HEK293 (cell line): ENCODE data around the gene WDPCP.

Experiments used
- HOXA7 ChIP-seq: sonication (generic); formaldehyde crosslinking; IDR thresholded peaks from 2 replicates; pipeline ENCODE4 v1.8.1; 2022; ENCODE audit warnings: missing genetic modification reagents, borderline replicate concordance
- TRIM28 ChIP-seq: IDR thresholded peaks from 2 replicates; pipeline ENCODE4 v1.6.1; 2011; ENCODE audit warnings: low read length, control low read depth, borderline replicate concordance
- ZEB2 ChIP-seq: fragments of 450-650 bp; formaldehyde crosslinking; IDR thresholded peaks from 2 replicates; pipeline ENCODE4 v1.5.1; 2016; ENCODE audit warnings: missing biosample characterization, missing genetic modification characterization
- ZNF670 ChIP-seq: fragments of 450-650 bp; formaldehyde crosslinking; IDR thresholded peaks from 2 replicates; pipeline ENCODE4 v1.5.1; 2016; ENCODE audit warnings: missing biosample characterization, missing genetic modification characterization, low read depth
- TF ChIP-seq, protein P1 (sequence below): fragments of 450-650 bp; formaldehyde crosslinking; IDR thresholded peaks from 2 replicates; pipeline ENCODE4 v1.5.1; 2017; ENCODE audit warnings: missing biosample characterization, missing genetic modification characterization
- TF ChIP-seq, protein P2 (sequence below): fragments of 450-650 bp; formaldehyde crosslinking; IDR thresholded peaks from 2 replicates; pipeline ENCODE4 v1.5.1; 2016; ENCODE audit warnings: missing biosample characterization, missing genetic modification characterization
- TF ChIP-seq, protein P3 (sequence below): fragments of 450-650 bp; formaldehyde crosslinking; optimal IDR thresholded peaks from 2 replicates; pipeline ENCODE3; 2016; ENCODE audit warnings: missing biosample characterization, mild to moderate bottlenecking, missing genetic modification characterization
- TF ChIP-seq, protein P4 (sequence below): fragments of 450-650 bp; formaldehyde crosslinking; IDR thresholded peaks from 2 replicates; pipeline ENCODE4 v1.5.1; 2016; ENCODE audit warnings: missing biosample characterization, missing genetic modification characterization

DNA sequence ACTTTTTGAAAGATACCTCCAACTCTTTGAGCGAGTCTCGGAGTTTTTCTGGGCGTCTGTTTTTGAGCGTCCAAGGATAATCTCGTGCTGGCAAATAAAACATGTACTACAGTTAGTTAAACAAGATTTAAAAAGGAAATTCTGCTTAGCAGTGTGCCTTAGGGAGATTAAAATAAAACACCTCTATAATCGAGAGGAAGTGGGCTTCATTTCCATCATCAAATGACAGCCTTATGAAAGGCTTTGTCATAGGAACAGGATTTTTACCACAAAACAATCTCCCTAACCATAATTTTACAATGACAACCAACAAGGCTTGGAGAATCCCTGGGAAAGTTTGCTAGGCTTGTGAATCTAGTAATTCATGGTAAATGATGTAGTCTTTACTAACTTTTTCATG, 103.4 kb downstream of the WDPCP start:
- TF ChIP-seq ZEB2, result no peak
- no peak for TF ChIP-seq TRIM28
- TF ChIP-seq, protein P1, sequence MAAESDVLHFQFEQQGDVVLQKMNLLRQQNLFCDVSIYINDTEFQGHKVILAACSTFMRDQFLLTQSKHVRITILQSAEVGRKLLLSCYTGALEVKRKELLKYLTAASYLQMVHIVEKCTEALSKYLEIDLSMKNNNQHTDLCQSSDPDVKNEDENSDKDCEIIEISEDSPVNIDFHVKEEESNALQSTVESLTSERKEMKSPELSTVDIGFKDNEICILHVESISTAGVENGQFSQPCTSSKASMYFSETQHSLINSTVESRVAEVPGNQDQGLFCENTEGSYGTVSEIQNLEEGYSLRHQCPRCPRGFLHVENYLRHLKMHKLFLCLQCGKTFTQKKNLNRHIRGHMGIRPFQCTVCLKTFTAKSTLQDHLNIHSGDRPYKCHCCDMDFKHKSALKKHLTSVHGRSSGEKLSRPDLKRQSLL (tag by site-specific recombination), result no peak
- TF ChIP-seq ZNF670 (tag by site-specific recombination), result no peak
- TF ChIP-seq, protein P2, sequence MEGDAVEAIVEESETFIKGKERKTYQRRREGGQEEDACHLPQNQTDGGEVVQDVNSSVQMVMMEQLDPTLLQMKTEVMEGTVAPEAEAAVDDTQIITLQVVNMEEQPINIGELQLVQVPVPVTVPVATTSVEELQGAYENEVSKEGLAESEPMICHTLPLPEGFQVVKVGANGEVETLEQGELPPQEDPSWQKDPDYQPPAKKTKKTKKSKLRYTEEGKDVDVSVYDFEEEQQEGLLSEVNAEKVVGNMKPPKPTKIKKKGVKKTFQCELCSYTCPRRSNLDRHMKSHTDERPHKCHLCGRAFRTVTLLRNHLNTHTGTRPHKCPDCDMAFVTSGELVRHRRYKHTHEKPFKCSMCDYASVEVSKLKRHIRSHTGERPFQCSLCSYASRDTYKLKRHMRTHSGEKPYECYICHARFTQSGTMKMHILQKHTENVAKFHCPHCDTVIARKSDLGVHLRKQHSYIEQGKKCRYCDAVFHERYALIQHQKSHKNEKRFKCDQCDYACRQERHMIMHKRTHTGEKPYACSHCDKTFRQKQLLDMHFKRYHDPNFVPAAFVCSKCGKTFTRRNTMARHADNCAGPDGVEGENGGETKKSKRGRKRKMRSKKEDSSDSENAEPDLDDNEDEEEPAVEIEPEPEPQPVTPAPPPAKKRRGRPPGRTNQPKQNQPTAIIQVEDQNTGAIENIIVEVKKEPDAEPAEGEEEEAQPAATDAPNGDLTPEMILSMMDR (tag by site-specific recombination), result no peak
- TF ChIP-seq, protein P3, sequence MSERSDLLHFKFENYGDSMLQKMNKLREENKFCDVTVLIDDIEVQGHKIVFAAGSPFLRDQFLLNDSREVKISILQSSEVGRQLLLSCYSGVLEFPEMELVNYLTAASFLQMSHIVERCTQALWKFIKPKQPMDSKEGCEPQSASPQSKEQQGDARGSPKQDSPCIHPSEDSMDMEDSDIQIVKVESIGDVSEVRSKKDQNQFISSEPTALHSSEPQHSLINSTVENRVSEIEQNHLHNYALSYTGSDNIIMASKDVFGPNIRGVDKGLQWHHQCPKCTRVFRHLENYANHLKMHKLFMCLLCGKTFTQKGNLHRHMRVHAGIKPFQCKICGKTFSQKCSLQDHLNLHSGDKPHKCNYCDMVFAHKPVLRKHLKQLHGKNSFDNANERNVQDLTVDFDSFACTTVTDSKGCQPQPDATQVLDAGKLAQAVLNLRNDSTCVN (tag by site-specific recombination), result no peak
- TF ChIP-seq HOXA7 (CRISPR knock-in tag), result no peak
- TF ChIP-seq, protein P4, sequence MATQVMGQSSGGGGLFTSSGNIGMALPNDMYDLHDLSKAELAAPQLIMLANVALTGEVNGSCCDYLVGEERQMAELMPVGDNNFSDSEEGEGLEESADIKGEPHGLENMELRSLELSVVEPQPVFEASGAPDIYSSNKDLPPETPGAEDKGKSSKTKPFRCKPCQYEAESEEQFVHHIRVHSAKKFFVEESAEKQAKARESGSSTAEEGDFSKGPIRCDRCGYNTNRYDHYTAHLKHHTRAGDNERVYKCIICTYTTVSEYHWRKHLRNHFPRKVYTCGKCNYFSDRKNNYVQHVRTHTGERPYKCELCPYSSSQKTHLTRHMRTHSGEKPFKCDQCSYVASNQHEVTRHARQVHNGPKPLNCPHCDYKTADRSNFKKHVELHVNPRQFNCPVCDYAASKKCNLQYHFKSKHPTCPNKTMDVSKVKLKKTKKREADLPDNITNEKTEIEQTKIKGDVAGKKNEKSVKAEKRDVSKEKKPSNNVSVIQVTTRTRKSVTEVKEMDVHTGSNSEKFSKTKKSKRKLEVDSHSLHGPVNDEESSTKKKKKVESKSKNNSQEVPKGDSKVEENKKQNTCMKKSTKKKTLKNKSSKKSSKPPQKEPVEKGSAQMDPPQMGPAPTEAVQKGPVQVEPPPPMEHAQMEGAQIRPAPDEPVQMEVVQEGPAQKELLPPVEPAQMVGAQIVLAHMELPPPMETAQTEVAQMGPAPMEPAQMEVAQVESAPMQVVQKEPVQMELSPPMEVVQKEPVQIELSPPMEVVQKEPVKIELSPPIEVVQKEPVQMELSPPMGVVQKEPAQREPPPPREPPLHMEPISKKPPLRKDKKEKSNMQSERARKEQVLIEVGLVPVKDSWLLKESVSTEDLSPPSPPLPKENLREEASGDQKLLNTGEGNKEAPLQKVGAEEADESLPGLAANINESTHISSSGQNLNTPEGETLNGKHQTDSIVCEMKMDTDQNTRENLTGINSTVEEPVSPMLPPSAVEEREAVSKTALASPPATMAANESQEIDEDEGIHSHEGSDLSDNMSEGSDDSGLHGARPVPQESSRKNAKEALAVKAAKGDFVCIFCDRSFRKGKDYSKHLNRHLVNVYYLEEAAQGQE (tag by site-specific recombination), result no peak
